GM12801 (cell line): Measurements from ENCODE around the gene FRMD1.

Experiments
- CTCF ChIP-seq: IDR thresholded peaks from one replicate; pipeline ENCODE4 v1.5.1; 2011; ENCODE audit warnings: control low read depth; ENCODE audit not compliant: insufficient read length; ENCODE audit errors: extremely low read depth

The FRMD1 gene

GRCh38 chr6:168004023-168004422 is 75.0 kb downstream of the FRMD1 start:
- no peak for TF ChIP-seq CTCF
